Hindlimb muscle (tissue), 1 donor: ENCODE data around the gene PSMD11. TPM values are rescaled to one million over a fixed set of nuclear protein-coding genes. Genes with fewer than 3 reads are reported as not detected.

Experiments used
- DNase-seq: peaks from one replicate; pipeline ENCODE4 v3.0.0-alpha.2; 2013
- polyA plus RNA-seq: library from polyadenylated mRNA; unstranded; fragments of 120-200 nt; gene quantifications from one replicate; pipeline ENCODE4 v1.2.1, GENCODE V29; 2013; ENCODE audit not compliant: insufficient read length

PSMD11 gene
- polyA plus RNA-seq, 1 donor, result 56.7 TPM

- no peak for DNase-seq
Measured at GRCh38 chr17:32491371-32492263, 47.3 kb downstream of the PSMD11 start.

GRCh38 chr17:32492264-32492589, 47.9 kb downstream of the PSMD11 start:
- DNase-seq, result no peak

- no peak for DNase-seq
Measured at GRCh38 chr17:32492648-32493289, 48.5 kb downstream of the PSMD11 start.

- DNase-seq, result no peak
Measured at GRCh38 chr17:32493571-32493970, 49.3 kb downstream of the PSMD11 start.

GRCh38 chr17:32493976-32494513, 49.7 kb downstream of the PSMD11 start:
- no peak for DNase-seq

- no peak for DNase-seq
Measured at GRCh38 chr17:32494621-32495358, 50.5 kb downstream of the PSMD11 start.

GRCh38 chr17:32495359-32496231, 51.3 kb downstream of the PSMD11 start:
- DNase-seq, result no peak

- DNase-seq, result no peak
Measured at GRCh38 chr17:32496395-32497073, 52.2 kb downstream of the PSMD11 start.

- no peak for DNase-seq
Measured at GRCh38 chr17:32497431-32498205, 53.3 kb downstream of the PSMD11 start.

- DNase-seq, result no peak
Measured at GRCh38 chr17:32498391-32498790, 54.1 kb downstream of the PSMD11 start.

GRCh38 chr17:32502013-32502412, 57.7 kb downstream of the PSMD11 start:
- no peak for DNase-seq

GRCh38 chr17:32502710-32503109, 58.4 kb downstream of the PSMD11 start:
- no peak for DNase-seq

- no peak for DNase-seq
Measured at GRCh38 chr17:32503251-32504165, 59.2 kb downstream of the PSMD11 start.

- DNase-seq, result peak; percentile 55
Measured at GRCh38 chr17:32504166-32504990, 60.1 kb downstream of the PSMD11 start.

- DNase-seq, result no peak
Measured at GRCh38 chr17:32508926-32509325, 64.6 kb downstream of the PSMD11 start.

GRCh38 chr17:32510466-32510865, 66.2 kb downstream of the PSMD11 start:
- DNase-seq, result no peak

- DNase-seq, result no peak
Measured at GRCh38 chr17:32512328-32512727, 68.0 kb downstream of the PSMD11 start.

GRCh38 chr17:32513579-32513978, 69.3 kb downstream of the PSMD11 start:
- no peak for DNase-seq

- DNase-seq, result no peak
Measured at GRCh38 chr17:32514606-32515005, 70.3 kb downstream of the PSMD11 start.
